Left ventricle myocardium inferior (tissue), 1 donor: ENCODE data around the gene LEMD1. TPM values are rescaled to one million over a fixed set of nuclear protein-coding genes. Genes with fewer than 3 reads are reported as not detected.

Experiments
- DNase-seq: peaks from one replicate; pipeline ENCODE4 v3.0.0-alpha.2; 2020
- H3K27ac ChIP-seq: fragments of 200-600 bp; replicated peaks from 2 replicates; pipeline ENCODE4 v1.8.0; 2021
- H3K27me3 ChIP-seq: fragments of 200-600 bp; 2 replicates; pipeline ENCODE4 v1.8.0; 2021; ENCODE audit warnings: low read depth
- H3K36me3 ChIP-seq: fragments of 200-600 bp; 2 replicates; pipeline ENCODE4 v1.8.0; 2021
- H3K4me1 ChIP-seq: fragments of 200-600 bp; 2 replicates; pipeline ENCODE4 v1.8.0; 2021
- H3K4me3 ChIP-seq: fragments of 200-600 bp; 2 replicates; pipeline ENCODE4 v1.8.0; 2021; ENCODE audit warnings: mild to moderate bottlenecking, moderate library complexity
- H3K9me3 ChIP-seq: fragments of 200-600 bp; replicated peaks from 2 replicates; pipeline ENCODE4 v1.8.0; 2021
- intact Hi-C: fragments of 100-400 bp; cut with micrococcal nuclease; formaldehyde crosslinking; loops from one replicate; pipeline ENCODE4 v1.11.0; 2022
- microRNA-seq: library from miRNA; unstranded; fragments of <30 nt; microRNA quantifications from one replicate; pipeline ENCODE4 v1.2.0, GENCODE V29; 2020
- total RNA-seq: library from RNA; stranded (reverse); fragmentation: NEBNext Ultra II Directional; extraction: Animal tissue kit (Norgen Biotek cat#: 25700); gene quantifications from one replicate; pipeline ENCODE4 v1.2.1, GENCODE V29; 2021
- TF ChIP-seq, protein P1 (sequence below): fragments of 200-600 bp; IDR thresholded peaks from 2 replicates; pipeline ENCODE4 v1.8.0; 2021; ENCODE audit warnings: antibody characterized with exemption, mild to moderate bottlenecking, borderline replicate concordance
- donor health status: DM: no; HTN: yes; CAD: no; lungs with severe emphysema.

LEMD1 gene
- total RNA-seq, 1 donor from 2014 or later: not detected

- TF ChIP-seq, protein P1, sequence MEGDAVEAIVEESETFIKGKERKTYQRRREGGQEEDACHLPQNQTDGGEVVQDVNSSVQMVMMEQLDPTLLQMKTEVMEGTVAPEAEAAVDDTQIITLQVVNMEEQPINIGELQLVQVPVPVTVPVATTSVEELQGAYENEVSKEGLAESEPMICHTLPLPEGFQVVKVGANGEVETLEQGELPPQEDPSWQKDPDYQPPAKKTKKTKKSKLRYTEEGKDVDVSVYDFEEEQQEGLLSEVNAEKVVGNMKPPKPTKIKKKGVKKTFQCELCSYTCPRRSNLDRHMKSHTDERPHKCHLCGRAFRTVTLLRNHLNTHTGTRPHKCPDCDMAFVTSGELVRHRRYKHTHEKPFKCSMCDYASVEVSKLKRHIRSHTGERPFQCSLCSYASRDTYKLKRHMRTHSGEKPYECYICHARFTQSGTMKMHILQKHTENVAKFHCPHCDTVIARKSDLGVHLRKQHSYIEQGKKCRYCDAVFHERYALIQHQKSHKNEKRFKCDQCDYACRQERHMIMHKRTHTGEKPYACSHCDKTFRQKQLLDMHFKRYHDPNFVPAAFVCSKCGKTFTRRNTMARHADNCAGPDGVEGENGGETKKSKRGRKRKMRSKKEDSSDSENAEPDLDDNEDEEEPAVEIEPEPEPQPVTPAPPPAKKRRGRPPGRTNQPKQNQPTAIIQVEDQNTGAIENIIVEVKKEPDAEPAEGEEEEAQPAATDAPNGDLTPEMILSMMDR: no peak
- H3K36me3 ChIP-seq: no peaks in the 10 kb centered on the region
- no peak overlapping the region for H3K27ac ChIP-seq
- H3K4me1 ChIP-seq: peaks cover 11% of the 10 kb centered on the region
- no peaks in the 10 kb centered on the region for H3K9me3 ChIP-seq
- intact Hi-C loops: no loop called here
- DNase-seq: no peak
- peaks cover 18% of the 10 kb centered on the region for H3K27me3 ChIP-seq
- no peak overlapping the region for H3K4me3 ChIP-seq
These were observed 89.7 kb downstream of the LEMD1 start for GRCh38 chr1:205332015-205332791.

Small RNA genes within 50 kb of the gene (microRNA-seq; reads per million reads assigned to microRNA genes)
- not detected for gene MIR135B

Other genes with a start within 250 kb of the LEMD1 start
- gene DSTYK, start 210.4 kb downstream of the LEMD1 start, total RNA-seq: 6.3 TPM
- 2.5 TPM for gene TMCC2, start 194.1 kb downstream of the LEMD1 start, total RNA-seq
- 0.74 TPM for gene NUAK2, start 100.3 kb downstream of the LEMD1 start, total RNA-seq
- 0.27 TPM for gene KLHDC8A, start 65.1 kb downstream of the LEMD1 start, total RNA-seq
- not detected for gene BLACAT1, start 34.0 kb upstream of the LEMD1 start, total RNA-seq
- gene CDK18, start 82.6 kb upstream of the LEMD1 start, total RNA-seq: 179 TPM
- 36.3 TPM for gene ELK4, start 210.0 kb upstream of the LEMD1 start, total RNA-seq